Left ventricle myocardium superior (tissue), 1 donor: ENCODE results near the gene PSMD11. TPM values are rescaled to one million over a fixed set of nuclear protein-coding genes. Genes with fewer than 3 reads are reported as not detected.
"Not testable (repeated sequence)": the region's sequence is repeated elsewhere in the genome, so short reads cannot be mapped to it uniquely, and the experiment has no call there.

ENCODE experiments used
- ATAC-seq: fragments of 200-7000 bp; cut with Tn5 transposase; one replicate; pipeline ENCODE4 v1.9.1; 2020; ENCODE audit warnings: mild to moderate bottlenecking, moderate library complexity
- DNase-seq: peaks from one replicate; pipeline ENCODE4 v3.0.0-alpha.2; 2020
- intact Hi-C: fragments of 100-400 bp; cut with micrococcal nuclease; formaldehyde crosslinking; loops from one replicate; pipeline ENCODE4 v1.11.0; 2022
- long read RNA-seq: library from polyadenylated mRNA; unstranded; transcript quantifications from one replicate; pipeline ENCODE4 v2.0.0, GENCODE V29; 2021
- total RNA-seq: library from RNA; stranded (reverse); fragmentation: NEBNext Ultra II Directional; extraction: Animal tissue kit (Norgen Biotek cat#: 25700); gene quantifications from one replicate; pipeline ENCODE4 v1.2.1, GENCODE V29; 2021
- donor health status: DM: no; HTN: yes; CAD: no; lungs with severe emphysema.

PSMD11 gene
- total RNA-seq: 67.8 TPM
- long read RNA-seq, full-length matches to known transcripts: 144 of 156 reads
- long read RNA-seq, partial matches to known transcripts: 5 of 156 reads
- long read RNA-seq, other reads (novel, unspliced or antisense): 7 of 156 reads

- intact Hi-C loops: no loop called here
- ATAC-seq: peak; percentile 98
Measured at GRCh38 chr17:32444301-32445073, at the start of gene PSMD11. PSMD11 (plus strand) TSS chr17:32444510; CDS start chr17:32444524, 14 bp downstream.

DNA sequence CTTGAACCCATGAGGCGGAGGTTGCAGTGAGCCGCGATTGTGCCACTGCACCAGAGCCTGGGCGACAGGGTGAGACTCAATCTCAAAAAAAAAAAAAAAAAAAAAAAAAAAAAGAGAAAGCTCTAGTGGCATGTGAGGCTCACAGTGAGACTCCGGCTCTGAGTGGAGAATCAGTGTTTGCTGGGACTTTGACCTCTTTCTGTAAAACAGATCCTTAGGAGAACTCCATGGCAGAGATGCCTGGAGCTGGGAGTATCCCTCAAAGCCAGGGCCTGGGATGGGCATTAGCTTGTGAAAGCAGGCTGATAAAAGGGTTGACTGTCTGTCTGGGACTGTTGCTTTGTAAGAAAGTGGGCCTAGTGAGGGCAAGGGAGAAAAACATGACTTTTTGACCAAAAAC lies 48.0 kb upstream of the PSMD11 start:
- no peak for ATAC-seq
- intact Hi-C loops: no loop called here
- no peak for DNase-seq

More at GRCh38 chr17:32444301-32445073, at the start of gene PSMD11:
- DNase-seq: peak; percentile 99

GRCh38 chr17:32398946-32399345 lies 45.4 kb upstream of the PSMD11 start:
- intact Hi-C loops: no loop called here
- no peak for DNase-seq
- ATAC-seq: peak; percentile 38

GRCh38 chr17:32410085-32410484 lies 34.2 kb upstream of the PSMD11 start:
- DNase-seq, ATAC-seq, intact Hi-C loops: not testable (repeated sequence)

DNA sequence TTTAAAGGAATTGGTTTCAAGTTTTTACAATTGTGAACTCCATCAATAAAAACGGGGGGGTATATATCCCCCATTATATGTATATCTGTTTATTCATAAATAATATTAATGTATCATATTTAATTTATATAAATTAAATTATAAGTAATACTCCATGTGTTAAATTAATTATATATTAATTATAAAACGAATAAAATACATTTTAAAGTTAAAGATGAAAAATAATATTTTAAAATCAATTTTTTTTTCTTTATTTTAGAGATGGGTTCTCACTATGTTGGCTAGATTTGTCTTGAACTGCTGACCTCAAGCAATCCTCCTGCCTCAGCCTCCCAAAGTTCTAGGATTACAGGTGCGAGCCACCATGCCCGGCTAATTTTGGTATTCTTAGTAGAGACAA lies 17.4 kb upstream of the PSMD11 start:
- ATAC-seq (no peak), DNase-seq (no peak)
- intact Hi-C loops: no loop called here

DNA sequence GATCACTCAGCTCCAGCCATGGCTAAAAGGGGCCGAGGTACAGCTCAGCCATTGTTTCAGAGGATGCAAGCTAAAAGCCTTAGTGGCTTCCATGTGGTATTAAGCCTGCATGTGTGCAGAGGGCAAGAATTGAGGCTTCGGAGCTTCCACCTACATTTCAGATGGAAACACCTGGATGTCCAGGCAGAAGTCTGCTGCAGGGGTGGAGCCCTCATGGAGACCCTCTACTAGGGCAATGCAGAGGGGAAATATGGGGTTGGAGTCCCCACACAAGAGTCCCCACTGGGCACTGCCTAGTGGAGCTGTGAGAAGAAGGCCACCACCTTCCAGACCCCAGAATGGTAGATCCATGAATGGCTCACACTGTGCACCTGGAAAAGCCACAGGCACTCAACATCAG lies 14.7 kb upstream of the PSMD11 start:
- DNase-seq (no peak), ATAC-seq (no peak)
- intact Hi-C loops: no loop called here

DNA sequence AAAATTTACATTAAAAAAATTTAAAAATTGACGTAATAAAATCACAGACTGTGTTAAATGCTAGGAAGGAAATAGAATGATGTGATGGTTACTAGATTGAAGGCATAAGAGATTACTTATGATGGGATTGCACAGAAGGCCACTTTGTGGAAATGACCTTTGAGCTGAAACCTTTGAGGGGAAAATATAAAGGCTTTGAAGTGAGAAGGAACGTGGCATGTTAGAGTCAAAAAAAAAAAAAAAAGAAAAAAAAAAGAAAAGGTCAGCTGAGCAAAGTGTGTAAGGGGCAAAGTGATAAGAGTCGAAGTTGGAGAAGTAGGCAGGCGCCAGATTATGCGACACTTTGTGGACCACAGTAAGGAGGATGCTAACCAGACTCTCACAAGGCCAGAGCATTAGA lies 3.6 kb upstream of the PSMD11 start:
- ATAC-seq: no peak
- no peak for DNase-seq
- intact Hi-C loops: no loop called here

DNA sequence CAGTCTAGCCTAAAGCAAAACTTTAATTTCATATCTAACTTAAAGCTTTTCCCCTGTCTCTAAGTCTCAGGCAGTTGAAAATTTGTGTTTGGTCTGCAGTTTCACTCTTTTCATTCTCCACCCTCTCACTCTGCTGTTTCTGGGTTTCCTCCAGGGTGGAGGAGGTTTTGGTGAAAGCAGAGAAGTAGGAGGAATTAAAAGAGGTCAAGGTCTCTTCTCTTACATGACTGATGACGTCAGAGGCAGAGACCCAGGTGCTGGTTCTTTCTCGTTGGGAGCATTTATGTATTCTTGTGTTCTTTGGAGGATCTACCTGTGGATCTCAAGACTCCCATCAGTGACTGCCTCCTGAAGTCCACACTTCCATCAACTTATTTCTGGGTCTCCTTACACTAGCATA lies 2.4 kb upstream of the PSMD11 start:
- ATAC-seq (no peak), DNase-seq (no peak)
- intact Hi-C loops: no loop called here

DNA sequence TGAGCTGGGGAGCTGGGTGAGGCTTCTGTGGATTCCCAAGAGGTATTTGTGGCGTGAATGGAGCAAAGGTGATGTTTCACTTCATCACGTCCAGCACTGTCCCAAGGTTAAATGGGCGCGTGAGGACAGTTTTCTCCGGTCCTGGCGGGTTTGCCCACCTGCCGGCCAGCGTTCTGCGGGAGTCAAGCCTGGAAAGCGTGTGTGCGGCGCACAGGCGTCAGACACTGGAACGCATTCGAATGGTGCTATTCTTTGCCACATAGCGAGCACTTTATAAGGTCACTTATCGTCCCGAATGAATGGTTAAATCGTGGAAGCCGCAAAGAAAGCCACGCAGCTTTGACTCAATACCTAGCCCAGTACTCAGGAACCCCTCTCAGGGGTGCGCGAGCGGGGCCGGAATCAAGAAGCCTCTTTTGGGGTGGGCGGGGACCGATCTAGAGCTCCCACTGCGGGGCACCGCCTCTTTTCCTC lies 446 bp upstream of the PSMD11 start:
- ATAC-seq: no peak
- no peak for DNase-seq
- intact Hi-C loops: no loop called here

DNA sequence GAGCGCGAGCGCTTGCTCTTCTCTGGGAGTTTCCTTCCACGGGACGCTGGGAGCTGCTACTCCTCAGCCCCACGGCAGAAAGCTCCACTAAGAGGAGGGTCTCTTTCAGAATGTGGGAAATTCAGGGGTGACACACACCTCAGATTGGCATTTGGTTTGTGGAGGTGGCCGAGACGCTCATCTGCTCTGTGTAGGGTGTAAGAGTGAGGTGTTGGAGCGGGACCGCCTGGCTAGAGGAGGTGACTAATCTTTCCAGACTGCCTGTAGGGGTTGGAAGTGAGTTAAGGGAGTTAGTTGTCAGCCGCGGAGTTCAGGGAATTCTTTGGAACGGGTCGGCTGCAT lies 735 bp downstream of the PSMD11 start:
- ATAC-seq (peak; percentile 51), DNase-seq (no peak)

GRCh38 chr17:32445497-32445896 lies 1.2 kb downstream of the PSMD11 start:
- no peak for ATAC-seq
- DNase-seq: no peak
- intact Hi-C loops: no loop called here

More for the DNA sequence above, 735 bp downstream of the PSMD11 start:
- intact Hi-C loops: no loop called here

- ATAC-seq: no peak
- intact Hi-C loops: no loop called here
- DNase-seq: no peak
Measured at GRCh38 chr17:32445971-32446370, 1.7 kb downstream of the PSMD11 start.

GRCh38 chr17:32446949-32447348 lies 2.6 kb downstream of the PSMD11 start:
- intact Hi-C loops: no loop called here
- DNase-seq: no peak
- no peak for ATAC-seq

GRCh38 chr17:32449963-32450362 lies 5.7 kb downstream of the PSMD11 start:
- ATAC-seq (no peak), DNase-seq (no peak)
- intact Hi-C loops: no loop called here

DNA sequence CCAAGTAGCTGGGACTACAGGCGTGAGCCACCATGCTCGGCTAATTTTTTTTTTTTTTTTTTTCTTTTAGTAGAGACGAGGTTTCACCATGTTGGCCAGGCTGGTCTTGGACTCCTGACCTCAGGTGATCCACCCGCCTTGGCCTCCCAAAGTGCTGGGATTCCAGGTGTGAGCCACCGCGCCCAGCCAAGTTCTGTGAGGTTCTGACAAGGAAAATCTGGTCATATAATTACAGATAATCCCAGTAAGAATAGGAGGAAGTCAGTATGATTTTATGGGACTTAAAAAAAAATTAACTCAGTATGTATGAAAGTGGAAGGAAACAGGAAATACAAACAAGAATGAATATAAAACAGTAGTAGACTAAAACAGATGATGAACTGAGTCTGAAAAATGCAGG lies 6.1 kb downstream of the PSMD11 start:
- ATAC-seq, intact Hi-C loops, DNase-seq: not testable (repeated sequence)

DNA sequence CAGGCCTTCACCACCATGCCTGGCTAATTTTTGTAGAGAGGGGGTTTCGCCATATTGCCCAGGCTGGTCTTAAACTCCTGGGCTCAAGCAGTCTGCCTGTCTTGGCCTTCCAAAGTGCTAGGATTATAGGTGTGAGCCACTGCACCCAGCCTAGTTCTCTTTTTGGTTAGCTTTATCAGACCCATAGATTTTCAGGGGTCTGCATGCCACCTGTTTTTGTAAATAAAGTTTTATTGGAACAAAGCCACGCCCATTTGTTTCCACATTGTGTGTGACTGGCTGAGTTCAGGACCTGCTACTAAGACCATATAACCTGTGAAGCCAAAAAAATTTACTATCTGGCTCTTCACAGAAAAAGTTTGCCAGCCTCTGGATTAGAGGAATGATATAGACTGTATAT lies 7.6 kb downstream of the PSMD11 start:
- intact Hi-C loops: no loop called here
- ATAC-seq (no peak), DNase-seq (no peak)

- ATAC-seq (no peak), DNase-seq (no peak)
- intact Hi-C loops: no loop called here
Measured at GRCh38 chr17:32452281-32452680, 8.0 kb downstream of the PSMD11 start.

DNA sequence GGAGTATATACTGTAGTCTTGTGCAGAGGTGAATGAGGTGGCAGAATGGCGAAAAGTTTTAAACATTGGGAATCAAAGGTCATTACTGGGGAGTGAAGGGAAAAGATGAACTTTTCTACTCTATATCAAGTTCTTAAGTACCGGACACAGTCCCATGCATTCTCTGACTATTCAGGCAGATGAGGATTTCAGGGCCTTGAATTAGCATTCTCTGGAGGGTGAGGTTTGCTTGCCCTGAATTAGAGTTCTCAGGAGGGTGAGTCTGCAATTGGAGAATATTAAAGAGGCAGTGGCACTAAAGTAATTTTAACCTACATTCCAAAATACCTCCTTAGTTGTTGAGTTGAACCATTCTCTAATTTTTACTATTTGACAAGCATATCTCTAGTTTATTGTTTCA lies 9.1 kb downstream of the PSMD11 start:
- intact Hi-C loops: no loop called here
- no peak for DNase-seq
- ATAC-seq: no peak

- intact Hi-C loops: no loop called here
Measured at GRCh38 chr17:32458371-32458770, 14.1 kb downstream of the PSMD11 start.

DNA sequence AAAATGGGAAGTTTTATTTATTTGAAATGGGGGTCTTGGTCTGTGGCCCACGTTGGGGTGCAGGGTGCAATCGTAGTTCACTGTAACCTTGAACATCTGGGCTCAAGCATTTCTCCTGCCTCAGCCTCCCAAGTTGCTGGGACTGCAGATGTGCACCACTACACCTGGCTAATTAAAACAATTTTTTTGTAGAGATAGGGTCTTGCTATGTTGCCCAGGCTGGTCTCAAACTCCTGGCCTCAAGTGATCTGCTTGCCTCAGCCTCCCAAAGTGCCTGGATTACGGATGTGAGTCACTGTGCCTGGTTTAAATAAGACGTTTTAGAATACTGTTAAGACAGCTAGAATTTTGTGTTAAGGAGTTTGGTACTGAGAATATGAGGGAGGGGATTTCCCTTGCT lies 15.7 kb downstream of the PSMD11 start:
- ATAC-seq (no peak), DNase-seq (no peak)
- intact Hi-C loops: loop anchor here (10.0 kb wide), 1 partner anchor 295 kb away; no protein-coding TSS in a partner anchor

More at GRCh38 chr17:32458371-32458770, 14.1 kb downstream of the PSMD11 start:
- no peak for DNase-seq
- ATAC-seq: no peak

DNA sequence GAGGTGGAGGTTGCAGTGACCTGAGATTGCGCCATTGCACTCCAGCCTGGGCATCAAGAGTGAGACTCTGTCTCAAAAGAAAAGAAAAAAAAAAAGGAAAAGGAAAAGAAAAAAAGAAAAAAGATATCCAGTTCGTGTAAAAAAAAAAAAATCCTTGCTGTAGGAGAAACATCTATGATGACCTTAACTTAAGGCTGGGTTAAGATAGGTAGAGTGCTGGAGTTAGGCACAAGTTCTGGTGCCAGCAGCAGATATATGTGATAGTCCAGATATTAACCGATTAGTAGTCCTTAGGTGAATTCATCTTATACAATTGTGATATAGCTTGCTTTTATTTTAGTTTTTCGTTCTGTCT lies 17.2 kb downstream of the PSMD11 start:
- DNase-seq (no peak), ATAC-seq (peak; percentile 24)
- intact Hi-C loops: loop anchor here (10.0 kb wide), 1 partner anchor 293 kb away; no protein-coding TSS in a partner anchor
